ENCODE results near the gene CLEC4F. TPM values are rescaled to one million over a fixed set of nuclear protein-coding genes. Genes with fewer than 3 reads are reported as not detected.

Gene CLEC4F
- total RNA-seq, 2 donors from 2014 or later = 0.16 TPM; not detected in 1

DNA sequence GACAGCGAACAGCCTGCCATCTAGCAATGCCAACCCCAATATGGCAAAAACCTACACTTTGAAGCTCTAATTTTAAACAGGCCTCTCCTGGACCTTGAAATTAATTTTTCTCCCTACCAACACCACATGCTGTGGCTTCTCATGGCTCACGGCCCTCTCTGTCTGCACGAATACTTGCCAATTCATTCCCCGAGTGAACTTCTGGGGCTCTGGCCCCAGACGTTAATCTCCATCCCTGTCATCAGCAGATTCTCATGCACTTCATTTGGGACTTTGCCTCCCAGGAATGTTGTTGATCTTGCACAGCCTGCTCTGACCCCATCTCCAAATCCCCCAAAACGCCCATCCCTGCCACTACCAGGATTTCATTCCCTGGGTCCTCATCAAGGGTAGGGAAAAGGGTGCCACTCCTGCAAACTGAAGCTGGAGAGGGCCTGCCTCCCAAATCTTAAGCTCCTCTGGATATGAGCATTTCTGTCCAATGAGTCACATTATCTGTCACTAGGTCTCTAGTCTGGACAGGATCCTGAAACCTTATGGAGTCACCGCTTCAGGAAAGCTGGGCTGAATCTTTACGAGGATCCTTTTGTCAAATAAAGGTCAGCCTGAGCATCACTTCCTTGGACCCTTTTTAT is 40.4 kb downstream of the CLEC4F start:
- Histone ChIP-seq H3K9me3 (no peaks in the 10 kb centered on the region), H3K27ac (no peak overlapping the region), H3K27me3 (no peaks in the 10 kb centered on the region), H3K36me3 (no peaks in the 10 kb centered on the region), H3K4me1 (no peaks in the 10 kb centered on the region), H3K4me3 (no peak overlapping the region)
- TF ChIP-seq, protein P1, sequence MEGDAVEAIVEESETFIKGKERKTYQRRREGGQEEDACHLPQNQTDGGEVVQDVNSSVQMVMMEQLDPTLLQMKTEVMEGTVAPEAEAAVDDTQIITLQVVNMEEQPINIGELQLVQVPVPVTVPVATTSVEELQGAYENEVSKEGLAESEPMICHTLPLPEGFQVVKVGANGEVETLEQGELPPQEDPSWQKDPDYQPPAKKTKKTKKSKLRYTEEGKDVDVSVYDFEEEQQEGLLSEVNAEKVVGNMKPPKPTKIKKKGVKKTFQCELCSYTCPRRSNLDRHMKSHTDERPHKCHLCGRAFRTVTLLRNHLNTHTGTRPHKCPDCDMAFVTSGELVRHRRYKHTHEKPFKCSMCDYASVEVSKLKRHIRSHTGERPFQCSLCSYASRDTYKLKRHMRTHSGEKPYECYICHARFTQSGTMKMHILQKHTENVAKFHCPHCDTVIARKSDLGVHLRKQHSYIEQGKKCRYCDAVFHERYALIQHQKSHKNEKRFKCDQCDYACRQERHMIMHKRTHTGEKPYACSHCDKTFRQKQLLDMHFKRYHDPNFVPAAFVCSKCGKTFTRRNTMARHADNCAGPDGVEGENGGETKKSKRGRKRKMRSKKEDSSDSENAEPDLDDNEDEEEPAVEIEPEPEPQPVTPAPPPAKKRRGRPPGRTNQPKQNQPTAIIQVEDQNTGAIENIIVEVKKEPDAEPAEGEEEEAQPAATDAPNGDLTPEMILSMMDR (IDR thresholded peaks at IDR 0.05) = no peak
- no peak for DNase-seq (ENCODE audit: low spot score)

DNA sequence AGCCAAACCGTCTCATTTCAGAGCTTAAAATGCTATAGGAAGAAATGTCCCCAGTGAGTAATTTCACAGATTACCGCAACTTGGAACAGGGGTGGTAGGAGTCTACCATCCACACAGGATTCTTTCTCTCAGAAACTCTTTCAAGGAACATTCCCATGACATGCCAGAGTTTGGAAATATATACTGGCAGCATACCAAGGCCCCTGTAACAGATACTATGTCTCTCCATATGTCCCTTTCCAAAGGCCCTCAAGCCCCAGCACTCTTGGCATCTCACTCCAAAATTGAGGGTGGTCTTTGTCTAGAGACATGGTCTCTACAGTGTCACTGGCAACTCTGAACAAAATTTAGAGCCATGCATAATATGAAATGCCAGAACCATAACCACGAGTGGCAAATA is 40.9 kb downstream of the CLEC4F start:
- Histone ChIP-seq H3K27me3 (no peaks in the 10 kb centered on the region), H3K4me3 (no peak overlapping the region), H3K9me3 (no peaks in the 10 kb centered on the region), H3K27ac (no peak overlapping the region), H3K4me1 (no peaks in the 10 kb centered on the region), H3K36me3 (no peaks in the 10 kb centered on the region)
- no peak for DNase-seq (ENCODE audit: low spot score)
- TF ChIP-seq, protein P1 (IDR thresholded peaks at IDR 0.05) = no peak

DNA sequence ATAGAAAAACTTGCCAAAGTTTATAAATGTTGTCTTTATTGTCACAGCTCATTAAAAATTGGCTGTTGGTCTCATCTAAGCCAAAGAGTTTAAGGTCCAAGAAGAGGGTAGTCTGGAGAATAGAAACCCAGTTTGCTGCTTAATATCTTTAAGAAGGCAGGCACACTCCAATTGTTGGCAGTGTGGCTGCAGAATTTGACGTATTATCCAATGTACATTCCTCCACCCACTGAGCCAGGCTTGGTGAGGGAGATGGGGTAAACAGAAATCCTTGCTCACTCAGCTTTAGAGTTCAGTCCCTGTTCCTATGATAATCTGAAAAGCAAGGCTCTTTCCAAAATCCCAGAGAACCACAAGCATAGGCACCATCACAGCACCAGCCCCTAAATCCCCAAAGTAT is 41.7 kb downstream of the CLEC4F start:
- Histone ChIP-seq H3K4me3 (no peak overlapping the region), H3K9me3 (no peaks in the 10 kb centered on the region), H3K27ac (no peak overlapping the region), H3K36me3 (no peaks in the 10 kb centered on the region), H3K4me1 (no peaks in the 10 kb centered on the region), H3K27me3 (no peaks in the 10 kb centered on the region)
- TF ChIP-seq, protein P1 (IDR thresholded peaks at IDR 0.05) = no peak
- no peak for DNase-seq (ENCODE audit: low spot score)

DNA sequence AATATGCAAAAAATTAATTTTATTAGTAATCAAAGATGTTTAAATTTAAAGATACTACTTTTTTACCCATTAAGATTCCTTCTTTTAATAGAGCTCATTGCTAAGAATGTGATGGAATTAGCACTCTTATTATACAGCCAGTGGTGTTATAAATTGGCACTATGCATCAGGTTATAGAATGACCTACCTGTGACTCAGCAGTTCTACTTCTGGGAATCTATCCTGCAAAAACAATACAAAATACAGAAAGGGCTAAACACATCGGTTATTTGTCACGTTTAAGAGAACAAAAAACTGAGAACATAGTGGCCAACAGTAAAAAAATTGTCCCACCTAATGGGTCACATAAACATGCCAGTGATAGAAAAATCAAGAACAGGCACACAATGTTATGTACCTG is 42.9 kb downstream of the CLEC4F start:
- TF ChIP-seq, protein P1 (IDR thresholded peaks at IDR 0.05) = no peak
- no peaks in the 10 kb centered on the region for H3K27me3 ChIP-seq
- no peak for DNase-seq (ENCODE audit: low spot score)
- no peak overlapping the region for H3K27ac ChIP-seq
- no peaks in the 10 kb centered on the region for H3K36me3 ChIP-seq
- no peaks in the 10 kb centered on the region for H3K4me1 ChIP-seq
- H3K9me3 ChIP-seq = no peaks in the 10 kb centered on the region
- no peak overlapping the region for H3K4me3 ChIP-seq

DNA sequence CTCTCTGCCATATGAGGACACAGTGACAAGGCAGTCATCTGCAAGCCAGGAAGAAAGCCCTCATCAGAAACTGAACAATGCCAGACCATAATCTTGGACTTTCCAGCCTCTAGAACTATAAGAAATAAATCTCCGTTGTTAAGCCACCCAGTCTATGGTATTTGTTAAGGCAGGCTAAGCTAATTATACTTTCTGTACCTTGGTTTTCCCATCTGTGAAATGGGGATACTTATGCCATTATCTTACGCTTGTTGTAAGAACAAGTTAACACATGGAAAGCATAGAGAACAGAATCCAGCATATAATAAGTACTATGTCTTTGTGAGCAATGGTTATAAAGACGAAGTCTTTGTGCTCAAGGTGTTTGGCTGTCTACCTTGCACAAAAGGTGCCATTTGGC is 44.1 kb downstream of the CLEC4F start:
- Histone ChIP-seq H3K27me3 (no peaks in the 10 kb centered on the region), H3K4me3 (no peak overlapping the region)
- DNase-seq (ENCODE audit: low spot score) = no peak

More for the DNA sequence above, 44.1 kb downstream of the CLEC4F start:
- TF ChIP-seq, protein P1 (IDR thresholded peaks at IDR 0.05) = no peak
- Histone ChIP-seq H3K4me1 (no peaks in the 10 kb centered on the region), H3K36me3 (no peaks in the 10 kb centered on the region), H3K27ac (no peak overlapping the region), H3K9me3 (no peaks in the 10 kb centered on the region)

Data from right atrium auricular region (tissue), 2 donors.